Brain microvascular endothelial cell (primary cell): Measurements from ENCODE around the gene VTI1A.

Experiments used
- DNase-seq: peaks from one replicate; pipeline ENCODE4 v3.0.0-alpha.2; 2020
- H3K27ac ChIP-seq: fragments of 250-450 bp; sonication (Bioruptor Pico); 2 replicates; pipeline ENCODE4 v1.5.1; 2020; ENCODE audit warnings: mild to moderate bottlenecking, moderate library complexity
- H3K27me3 ChIP-seq: fragments of 250-450 bp; sonication (Bioruptor Pico); replicated peaks from 2 replicates; pipeline ENCODE4 v1.5.1; 2020; ENCODE audit warnings: mild to moderate bottlenecking
- H3K36me3 ChIP-seq: fragments of 250-450 bp; sonication (Bioruptor Pico); replicated peaks from 2 replicates; pipeline ENCODE4 v1.5.1; 2020; ENCODE audit warnings: mild to moderate bottlenecking
- H3K4me3 ChIP-seq: 2 replicates; pipeline ENCODE4 v1.5.1; 2011; ENCODE audit warnings: low read depth, mild to moderate bottlenecking, control low read depth, low read length, moderate library complexity
- CTCF ChIP-seq: IDR thresholded peaks from 2 replicates; pipeline ENCODE4 v1.5.1; 2011; ENCODE audit warnings: low read depth, mild to moderate bottlenecking, moderate library complexity, low read length, control low read depth, inconsistent platforms; ENCODE audit errors: missing control alignments
- in situ Hi-C: cut with HindIII; loops from 2 replicates; pipeline ENCODE4 v1.10.0; 2017; ENCODE audit warnings: low sequenced_read_pairs, low pct_ligation_motif_present

Gene VTI1A

DNA sequence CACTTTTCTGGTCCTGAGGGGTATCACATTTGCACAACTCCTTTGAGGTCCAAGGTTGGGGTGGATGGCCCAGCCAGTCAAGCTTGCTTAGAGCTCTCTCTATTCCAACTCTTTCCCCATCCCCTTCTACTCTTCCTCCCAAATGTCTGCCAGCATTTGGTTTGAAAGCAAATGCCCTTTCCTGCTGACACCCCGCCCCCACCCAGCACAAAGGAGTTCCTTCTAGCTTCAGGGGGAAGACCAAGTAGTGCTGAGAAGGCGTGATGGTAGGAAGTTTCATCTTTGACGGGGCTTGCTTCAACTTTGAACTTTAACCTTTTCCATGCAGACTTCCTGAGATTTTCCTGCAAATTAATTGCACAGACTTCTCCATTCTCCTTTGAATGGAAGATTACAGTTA, 365.6 kb downstream of the VTI1A start:
- in situ Hi-C loops: no loop called here
- no peak for TF ChIP-seq CTCF
- H3K36me3 ChIP-seq: no peaks in the 10 kb centered on the region
- H3K4me3 ChIP-seq: no peak overlapping the region
- no peaks in the 10 kb centered on the region for H3K27me3 ChIP-seq
- no peak overlapping the region for H3K27ac ChIP-seq
- DNase-seq: no peak

- no peaks in the 10 kb centered on the region for H3K36me3 ChIP-seq
- in situ Hi-C loops: no loop called here
- no peak for TF ChIP-seq CTCF
- no peaks in the 10 kb centered on the region for H3K27me3 ChIP-seq
- H3K4me3 ChIP-seq: no peak overlapping the region
- no peak overlapping the region for H3K27ac ChIP-seq
- DNase-seq: no peak
Observed at GRCh38 chr10:112813866-112814591, 367.0 kb downstream of the VTI1A start.

DNA sequence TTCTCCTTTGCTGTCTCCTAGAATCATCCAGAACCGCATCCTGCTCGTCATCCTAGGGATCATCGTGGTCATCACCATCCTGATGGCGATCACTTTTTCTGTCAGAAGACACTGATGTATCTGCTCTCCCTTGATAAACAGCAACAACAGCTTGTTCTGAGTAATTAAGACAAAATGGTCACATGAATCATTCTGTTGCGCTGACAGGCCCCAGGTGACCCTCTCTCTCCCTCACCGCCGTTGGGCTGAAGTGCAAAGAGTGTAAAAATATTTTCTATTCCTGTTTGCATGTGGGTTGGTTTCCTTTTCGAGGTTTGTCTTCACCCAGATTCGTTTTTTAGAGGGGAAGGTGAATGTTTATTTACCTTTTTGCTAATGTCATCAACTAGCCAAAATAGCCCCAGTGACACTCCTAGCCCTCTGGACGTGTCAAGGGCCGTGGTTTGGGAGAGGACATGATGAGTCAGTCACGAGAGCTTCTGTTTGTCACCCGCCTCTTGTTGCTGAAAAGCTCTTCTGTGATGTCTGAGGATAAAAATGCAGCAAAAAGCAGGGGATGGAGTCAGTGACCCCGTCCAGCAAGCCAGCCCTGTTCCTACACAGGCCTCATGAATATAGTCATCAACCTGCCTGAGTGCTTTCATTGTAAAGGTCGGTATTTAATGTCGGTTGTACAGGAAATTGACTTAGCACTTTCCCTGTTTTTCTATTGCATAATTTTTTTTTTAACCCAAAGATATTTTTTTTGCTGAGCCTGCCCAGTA, 368.4 kb downstream of the VTI1A start:
- H3K36me3 ChIP-seq: no peaks in the 10 kb centered on the region
- TF ChIP-seq CTCF: no peak
- no peak overlapping the region for H3K4me3 ChIP-seq
- in situ Hi-C loops: no loop called here
- H3K27ac ChIP-seq: no peak overlapping the region
- DNase-seq: peak; percentile 67
- no peaks in the 10 kb centered on the region for H3K27me3 ChIP-seq

DNA sequence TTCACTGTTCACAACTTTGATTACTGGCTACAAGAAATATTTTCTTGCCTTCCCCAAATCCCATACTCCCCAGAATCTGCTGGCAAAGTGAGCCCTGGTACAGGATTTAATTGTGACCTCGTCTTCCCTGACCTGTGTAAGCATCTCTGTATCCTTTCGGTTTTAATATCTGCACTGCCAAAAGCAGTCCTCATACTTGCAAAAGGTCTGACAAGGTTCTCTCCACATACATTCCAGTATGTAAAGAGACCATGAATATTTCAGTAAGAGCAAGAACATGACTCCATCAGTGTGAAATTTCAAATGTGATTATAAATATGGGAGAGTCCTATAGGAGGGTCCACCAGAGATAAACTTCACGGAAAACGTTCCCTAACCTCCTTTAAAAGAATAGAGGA, 369.0 kb downstream of the VTI1A start:
- in situ Hi-C loops: no loop called here
- no peak overlapping the region for H3K4me3 ChIP-seq
- DNase-seq: no peak
- no peak overlapping the region for H3K27ac ChIP-seq
- TF ChIP-seq CTCF: no peak
- no peaks in the 10 kb centered on the region for H3K36me3 ChIP-seq
- H3K27me3 ChIP-seq: no peaks in the 10 kb centered on the region

- Histone ChIP-seq H3K4me3 (no peak overlapping the region), H3K27ac (no peak overlapping the region), H3K36me3 (no peaks in the 10 kb centered on the region), H3K27me3 (no peaks in the 10 kb centered on the region)
- TF ChIP-seq CTCF: no peak
- in situ Hi-C loops: no loop called here
- no peak for DNase-seq
Observed at GRCh38 chr10:112816891-112817290, 369.9 kb downstream of the VTI1A start.
